Right hindlimb (tissue), 1 donor: Measurements from ENCODE around the gene MYLK4.
A peak's percentile ranks its signal among the peaks of the same experiment; 100 is the strongest.

ENCODE experiments used
- DNase-seq: peaks from one replicate; pipeline ENCODE4 v3.0.0-alpha.2; 2018

MYLK4 gene

DNA sequence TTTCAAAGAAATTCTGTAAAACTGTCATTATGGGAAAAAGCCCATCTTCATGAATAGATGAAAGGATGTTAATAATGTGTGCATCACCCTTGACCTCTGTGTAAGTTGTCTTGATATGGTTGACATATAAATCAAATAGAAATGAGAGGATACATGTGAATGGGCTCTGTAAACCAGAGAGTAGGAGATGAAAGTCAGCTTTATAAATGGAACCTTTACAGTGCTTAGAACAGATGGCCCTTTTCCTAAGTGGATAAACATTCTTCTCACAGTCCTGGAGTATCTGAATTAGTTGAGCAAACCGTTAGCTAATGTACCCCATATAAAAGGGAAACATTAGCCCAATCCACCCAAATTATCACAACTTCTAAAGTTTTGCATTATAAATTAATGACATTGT lies 57.5 kb downstream of the MYLK4 start:
- DNase-seq: no peak

DNA sequence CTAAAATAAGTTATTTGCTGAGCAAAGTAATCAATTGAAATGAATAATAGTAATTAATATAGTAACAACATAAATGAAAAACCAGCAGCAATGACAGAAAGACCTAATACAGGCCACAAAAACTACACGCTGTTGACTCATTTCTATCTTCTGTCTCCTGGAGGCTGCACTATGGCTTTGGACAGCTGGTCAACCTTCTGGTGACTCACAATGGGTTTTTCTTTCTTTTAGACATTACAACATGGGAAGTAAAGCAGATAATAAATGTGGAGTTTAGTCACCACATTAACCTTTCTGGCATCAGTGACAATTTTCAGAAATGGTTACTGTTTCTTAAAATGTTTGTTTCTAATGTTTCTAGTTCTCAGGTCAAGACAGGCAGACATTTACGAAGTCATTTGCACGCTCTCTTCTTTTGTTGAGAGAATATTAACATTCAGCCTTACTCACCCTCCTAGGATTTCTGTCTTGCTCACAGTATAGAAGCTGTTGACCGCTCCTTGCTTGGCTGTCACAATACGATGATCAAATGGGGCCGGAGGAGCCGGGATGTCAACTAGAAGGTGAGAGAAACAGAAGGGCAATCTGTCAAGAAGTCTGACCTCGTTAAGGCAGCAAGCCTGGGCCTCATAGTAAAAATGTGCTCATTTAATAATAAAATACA lies 62.2 kb downstream of the MYLK4 start:
- no peak for DNase-seq

DNA sequence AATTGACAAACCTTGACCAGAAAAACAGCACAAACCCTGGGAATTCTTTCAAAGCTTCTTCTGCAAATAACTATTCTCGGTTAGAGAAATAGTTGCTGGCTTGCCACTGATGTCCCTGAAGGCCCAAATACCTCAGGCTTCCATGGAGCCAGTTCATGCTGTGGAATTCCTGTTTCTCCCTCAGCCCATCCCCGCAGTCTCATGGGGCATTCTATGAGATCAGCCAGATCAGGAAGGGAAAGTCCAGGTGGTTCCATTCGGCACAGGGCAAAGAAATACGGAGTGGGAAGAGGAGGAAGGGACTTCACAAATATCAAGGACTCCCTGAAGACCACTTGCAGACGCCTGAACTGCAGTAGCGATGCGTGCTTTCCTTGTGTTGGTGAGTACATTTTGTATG lies 63.3 kb downstream of the MYLK4 start:
- DNase-seq: peak; percentile 41

DNA sequence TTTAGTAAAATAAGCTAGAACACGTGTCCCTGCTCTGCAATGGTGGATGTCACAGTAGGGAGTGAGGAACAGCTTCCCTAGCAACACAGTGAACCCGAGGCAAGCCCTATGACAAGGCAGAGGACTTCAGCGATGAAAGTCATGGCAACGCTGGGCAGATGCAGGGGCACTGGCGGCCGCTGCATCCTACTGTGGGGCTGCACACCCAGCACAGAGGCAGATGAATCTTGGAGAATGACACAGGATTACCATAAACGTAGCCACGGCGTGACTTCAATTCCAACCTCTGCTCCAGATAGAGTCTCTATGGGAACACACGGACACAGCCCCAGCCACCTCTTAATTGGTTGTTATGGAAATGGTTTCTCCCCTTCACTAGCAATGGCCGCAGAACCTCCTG lies 64.2 kb downstream of the MYLK4 start:
- no peak for DNase-seq

DNA sequence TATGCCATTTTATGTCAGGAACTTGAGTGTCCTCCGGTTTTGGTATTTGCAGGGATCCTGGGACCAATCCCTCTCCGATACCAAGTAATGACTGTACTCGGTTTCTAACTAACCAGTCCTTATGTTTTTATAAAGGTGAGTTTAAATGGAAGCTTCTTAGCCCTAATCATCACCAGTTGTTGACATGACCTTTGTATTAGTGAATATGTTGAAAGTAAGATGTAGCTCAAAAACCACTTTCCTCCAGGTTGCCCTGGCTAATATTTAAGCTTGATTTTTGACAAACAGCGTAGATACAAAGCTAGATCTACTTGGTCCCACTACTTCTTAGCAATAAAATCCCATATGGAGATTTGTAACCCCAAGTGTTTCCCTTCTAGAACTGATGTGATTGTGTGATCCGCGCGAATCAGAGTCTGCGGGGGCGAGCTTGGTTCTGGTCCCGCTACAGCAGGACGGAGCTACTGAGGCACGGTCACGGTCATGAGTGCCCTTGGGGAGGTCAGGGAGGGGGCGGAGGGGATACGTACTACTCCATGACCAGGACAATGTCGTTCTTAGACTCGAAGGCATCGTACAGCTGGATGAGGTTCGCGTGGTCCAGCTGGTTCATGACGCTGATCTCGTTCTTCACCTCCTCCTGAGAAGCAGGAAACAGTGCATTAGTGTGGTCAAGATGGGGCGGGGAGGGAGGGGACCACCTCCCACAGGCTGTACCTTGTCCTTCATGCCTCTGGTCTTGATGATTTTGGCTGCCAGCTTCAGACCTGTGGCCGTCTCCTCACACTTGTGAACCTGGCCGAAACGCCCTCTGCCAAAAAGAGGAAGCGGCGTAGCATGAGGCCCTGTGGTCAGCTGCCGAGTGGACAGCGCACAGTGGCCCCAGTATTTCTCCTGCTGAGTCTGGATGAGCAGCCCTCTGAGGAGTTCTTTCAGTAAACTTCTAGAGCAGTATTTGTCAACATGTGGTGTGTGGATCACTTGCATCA lies 65.7 kb downstream of the MYLK4 start:
- DNase-seq: no peak

DNA sequence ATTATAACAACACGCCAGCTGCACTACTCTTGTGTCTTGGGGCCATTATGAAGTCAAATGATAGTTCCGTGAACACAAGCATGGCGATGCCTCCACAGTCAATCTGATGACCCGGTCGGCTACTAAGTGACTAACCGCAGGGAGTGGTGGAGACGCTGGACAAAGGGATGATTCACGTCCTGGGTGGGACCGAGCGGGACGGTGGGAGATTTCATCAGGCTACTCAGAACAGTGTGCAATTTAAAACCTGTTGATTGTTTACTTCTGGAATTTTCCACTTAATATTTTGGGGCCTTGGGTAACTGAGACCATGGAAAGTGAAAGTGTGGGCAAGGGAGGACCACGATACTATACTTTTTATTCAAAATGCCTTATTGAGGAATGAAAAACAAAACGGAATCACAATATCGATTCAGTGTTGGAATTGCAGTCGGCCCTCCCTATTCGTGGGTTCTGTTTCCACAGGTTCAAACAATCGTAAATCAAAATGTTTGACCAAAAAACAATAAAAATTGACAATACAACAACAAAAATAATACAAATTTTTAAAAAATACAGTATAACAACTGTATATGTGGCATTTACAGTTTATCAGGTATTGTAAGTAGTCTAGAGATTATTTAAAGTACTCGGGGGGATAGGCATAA lies 66.5 kb downstream of the MYLK4 start:
- DNase-seq: no peak

DNA sequence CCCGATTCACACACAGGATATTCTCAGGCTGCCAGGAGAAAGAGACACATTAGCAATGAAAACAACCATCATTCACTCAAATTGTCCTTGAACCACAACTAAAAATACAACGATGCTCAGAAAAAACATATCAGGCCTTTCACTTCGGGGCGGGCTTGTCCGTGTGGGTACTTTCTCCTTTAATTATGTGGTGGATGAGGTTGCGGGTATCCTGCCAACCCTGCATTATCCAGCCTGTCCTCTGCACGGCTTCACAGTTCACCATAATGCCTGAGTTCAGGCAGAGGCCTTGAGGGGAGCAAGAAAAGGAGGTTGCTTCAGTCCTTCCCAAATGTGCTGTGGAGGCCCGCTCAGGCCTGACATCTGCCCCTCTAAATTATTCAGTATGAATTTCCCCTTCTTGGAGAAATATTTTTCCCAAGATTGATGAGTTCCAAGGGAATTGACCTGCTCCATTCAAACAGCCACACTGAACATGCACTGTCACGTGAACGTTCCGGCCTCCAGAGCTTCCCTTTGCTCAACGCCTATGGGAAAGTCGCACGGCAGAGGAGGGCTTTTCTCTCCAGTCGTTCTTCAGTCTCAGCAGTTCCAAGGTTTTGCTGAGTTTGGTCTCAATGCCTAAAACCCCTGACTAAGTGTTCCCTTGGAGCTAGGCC lies 70.3 kb downstream of the MYLK4 start:
- peak; percentile 74 for DNase-seq

DNA sequence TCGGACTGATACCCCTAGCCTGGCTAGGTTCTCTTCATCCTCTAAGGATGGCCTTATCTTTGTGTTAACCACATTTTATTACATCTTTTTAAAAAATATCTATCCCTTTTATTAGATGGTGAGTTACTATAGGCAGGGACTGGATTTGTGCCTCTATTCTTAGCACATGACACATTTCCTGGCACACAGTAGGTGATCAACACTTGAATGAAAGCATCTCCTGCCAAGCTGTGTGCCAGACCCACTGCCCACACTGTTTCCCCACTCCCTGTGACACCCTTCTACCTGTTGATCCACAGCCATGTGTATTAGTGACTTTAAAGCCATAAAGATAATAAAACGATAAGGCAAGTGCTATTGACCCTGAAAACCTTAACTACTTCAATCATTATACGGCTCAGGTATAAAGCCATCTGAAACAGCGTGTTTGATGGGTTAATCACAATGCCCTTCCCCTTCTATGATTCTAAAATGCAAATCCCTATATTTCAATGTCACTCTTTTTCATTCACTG lies 73.6 kb downstream of the MYLK4 start:
- DNase-seq: no peak

DNA sequence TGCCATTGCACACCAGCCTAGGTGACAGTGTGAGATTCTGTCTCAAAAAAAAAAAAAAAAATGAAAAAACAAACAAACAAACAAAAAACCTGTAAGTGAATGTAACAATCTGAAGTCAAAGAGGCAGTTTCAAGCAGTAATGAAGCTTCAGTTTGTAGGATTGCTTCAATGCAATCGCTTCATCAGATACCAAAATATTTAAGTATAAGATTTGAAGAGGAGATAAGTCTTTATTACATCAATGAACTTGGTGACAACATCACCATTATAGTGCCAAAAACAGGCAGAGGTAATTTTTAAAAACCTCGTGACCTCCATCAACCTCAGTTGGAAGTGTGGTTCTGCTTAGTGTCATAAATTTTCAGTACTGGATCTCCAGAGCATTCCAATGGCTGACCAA lies 74.7 kb downstream of the MYLK4 start:
- DNase-seq: no peak

DNA sequence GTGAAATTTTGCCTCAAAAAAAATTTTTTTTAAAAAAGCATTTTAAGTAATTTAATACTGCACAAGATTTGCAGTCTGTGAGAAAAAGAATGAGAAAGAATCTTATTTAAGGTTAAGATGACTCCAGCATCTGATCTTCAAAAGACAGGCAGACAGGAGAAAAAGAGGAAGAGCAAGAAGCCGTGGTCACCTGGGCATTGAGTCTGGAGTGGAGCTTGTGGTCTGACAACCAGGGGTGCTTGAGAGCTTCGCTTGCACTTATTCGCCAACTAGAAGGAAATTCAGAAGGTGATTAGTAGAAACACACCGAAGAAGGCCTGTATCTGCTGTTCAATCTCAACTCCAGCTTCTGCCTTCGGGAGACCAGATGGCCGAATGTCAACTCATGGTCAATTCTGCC lies 75.9 kb downstream of the MYLK4 start:
- DNase-seq: no peak

DNA sequence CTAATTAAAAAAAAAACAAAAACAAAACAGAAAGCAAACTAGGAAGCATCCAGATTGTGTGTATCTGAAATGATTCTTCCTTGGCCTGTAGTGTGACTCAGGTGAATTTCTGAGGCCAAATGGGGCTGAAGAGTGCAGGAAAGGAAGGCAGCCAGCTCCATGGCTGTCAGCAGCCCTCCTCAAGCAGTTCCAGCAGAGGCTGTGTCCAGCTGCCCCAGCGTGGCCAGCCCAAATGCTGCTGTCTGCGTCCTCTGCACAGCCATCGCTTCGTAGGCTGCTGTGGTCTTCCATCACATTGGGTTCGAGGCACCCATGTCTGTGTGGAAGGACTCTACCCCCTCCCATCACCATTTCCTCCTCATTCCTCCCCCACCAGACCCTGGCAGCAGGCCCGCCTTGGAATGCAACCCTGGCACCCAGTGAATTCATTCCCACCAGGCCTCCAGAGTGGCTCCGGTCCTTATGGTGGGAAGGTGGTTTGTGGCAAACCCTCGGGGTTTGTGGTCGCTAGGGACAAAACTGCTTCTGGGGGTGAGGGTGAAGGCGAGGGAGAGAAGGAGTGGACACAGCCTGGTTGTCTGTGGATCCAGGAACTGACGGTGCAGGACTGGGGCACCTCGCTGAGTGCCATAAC lies 81.5 kb downstream of the MYLK4 start:
- DNase-seq: peak; percentile 63

DNA sequence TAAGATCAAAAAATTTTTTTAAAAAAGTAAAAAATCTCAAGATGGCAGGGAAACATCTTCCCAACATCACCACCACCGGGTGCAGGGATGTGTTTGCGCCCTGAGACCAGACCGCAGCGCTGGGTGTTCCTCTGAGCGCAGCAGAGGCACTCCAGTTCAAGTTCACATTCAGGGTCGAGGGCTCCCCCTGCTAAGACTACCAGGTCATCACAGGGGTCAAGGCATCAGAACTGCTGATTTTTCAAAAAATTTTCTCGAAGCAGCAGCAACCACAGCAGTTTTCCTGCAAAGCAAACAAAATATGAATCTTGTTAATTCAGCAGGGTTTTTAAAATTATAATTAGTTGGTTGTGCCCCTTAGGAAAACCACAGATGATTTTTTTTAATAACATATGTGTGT lies 83.1 kb downstream of the MYLK4 start:
- DNase-seq: no peak

DNA sequence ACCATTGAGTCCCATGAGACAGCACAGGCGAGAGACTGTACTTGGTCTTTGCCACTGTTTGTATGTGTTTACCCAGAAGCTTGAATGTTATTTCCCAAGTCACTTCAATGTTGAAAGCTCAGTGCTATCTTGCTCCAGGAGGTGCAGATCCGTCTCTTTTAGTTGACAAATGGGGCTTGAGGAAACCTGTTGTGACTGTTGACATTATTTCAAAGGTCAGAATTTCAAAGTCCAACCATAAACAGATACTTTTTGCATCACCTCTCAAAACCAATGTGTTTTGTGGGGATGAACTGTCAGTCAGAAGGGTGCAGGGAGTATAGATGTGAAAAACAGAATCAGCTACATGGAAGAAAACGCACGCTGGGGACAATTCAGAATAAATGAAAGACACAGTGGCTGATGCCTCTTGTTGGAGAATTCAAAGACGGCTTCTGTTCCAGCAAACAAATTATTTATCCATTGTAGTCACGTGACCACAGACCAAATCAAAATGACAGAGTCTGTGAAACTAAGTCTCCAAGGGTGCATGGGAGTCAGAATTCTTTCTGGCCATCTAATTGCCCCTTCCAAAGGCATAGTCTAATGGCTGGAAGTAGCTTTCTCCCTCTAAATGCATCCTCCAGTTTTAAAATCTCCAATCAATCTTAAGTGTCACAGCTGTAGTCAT lies 83.7 kb downstream of the MYLK4 start:
- DNase-seq: no peak

DNA sequence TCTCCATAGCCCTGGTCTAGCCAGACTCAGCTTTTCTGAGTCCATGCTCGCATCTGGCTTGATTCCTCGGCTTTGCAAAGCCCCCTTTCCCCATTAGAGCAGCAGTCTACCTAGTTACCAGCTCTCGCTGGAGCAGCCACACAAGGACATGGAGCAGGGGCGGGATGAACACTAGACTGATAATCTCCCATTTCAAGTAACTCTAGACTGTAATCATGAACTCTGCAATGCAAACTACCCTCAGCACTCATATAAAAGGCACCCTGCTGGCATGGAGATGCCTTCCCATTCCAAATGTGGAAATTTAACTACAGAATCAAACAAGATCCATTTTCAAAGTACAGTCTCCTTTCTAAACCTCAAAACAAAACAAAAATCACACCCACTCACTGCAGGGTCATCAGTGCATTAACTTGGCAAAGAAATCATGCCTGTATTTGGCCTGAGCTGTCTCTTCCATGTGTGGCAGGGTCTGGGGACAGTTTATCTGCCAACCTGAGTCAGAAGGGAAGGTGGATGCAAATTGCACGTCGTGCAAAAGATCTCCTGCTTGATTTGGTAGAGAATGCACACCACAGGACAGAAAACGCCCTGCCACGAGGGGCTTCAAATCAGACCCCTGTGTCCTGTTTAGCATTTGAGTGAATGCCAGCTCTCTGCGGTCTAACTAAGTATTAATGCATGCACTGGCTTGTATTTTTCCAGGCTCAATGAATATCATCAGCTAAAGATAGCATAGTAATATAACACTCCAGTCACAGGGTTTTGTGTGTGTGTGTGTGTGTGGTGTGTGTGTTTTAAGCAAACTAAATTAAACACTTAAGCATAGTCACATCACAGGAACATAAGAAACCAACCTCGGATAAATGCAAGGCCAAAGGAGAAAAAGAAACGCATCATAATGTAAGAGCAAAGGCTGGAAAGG lies 85.3 kb downstream of the MYLK4 start:
- no peak for DNase-seq

DNA sequence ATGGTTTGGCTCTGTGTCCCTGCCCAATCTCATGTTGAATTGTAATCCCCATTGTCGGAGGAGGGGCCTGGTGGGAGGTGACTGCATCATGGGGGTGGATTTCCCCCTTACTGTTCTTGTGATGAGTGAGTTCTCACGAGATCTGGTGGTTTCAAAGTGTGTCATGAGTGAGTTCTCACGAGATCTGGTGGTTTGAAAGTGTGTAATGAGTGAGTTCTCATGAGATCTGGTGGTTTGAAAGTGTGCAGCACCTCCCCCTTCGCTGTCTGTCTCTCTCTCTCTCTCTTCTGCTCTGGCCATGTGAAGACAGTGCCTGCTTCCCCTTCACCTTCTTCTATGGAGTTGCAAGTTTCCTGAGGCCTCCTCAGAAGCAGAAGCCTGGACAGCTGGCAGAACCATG lies 87.6 kb downstream of the MYLK4 start:
- no peak for DNase-seq

DNA sequence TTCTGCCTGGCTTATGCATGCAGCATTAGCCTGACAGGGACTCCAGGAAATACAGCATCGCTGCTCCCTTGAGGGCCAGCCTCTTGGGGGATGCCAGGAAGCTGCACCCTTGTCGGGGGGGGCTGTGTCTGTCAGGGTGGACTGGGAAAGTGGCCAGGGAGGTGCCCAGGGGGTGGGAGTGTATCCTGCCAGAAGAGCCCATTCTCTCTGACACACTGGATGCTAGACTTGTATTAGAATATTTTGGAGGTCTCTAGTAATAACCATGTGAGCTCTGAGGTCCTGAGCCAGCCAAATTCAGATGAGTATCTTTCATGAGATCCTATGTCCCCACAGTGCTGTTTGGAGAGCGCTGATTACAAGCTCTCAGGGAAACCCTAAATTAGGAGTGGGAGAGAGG lies 89.1 kb downstream of the MYLK4 start:
- no peak for DNase-seq

DNA sequence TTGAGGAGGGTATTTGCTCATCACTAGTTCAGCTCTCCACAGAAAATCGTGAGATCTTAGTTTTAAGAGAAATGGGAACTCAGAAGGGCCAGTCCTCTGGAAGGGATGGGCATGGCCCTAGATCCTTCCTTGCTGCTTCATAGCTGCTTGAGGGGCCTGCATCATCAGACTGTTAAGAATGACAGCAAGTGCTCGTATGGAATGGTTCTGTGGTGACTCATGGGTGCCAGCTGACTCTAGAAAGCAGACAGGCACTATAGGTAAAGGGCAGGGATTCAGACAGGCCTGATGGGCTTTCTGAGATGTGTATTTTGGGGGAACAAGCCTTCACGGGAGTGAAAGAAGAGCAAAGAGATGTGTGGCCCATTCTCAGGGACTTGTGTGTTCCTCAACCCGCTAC lies 90.8 kb downstream of the MYLK4 start:
- DNase-seq: no peak

DNA sequence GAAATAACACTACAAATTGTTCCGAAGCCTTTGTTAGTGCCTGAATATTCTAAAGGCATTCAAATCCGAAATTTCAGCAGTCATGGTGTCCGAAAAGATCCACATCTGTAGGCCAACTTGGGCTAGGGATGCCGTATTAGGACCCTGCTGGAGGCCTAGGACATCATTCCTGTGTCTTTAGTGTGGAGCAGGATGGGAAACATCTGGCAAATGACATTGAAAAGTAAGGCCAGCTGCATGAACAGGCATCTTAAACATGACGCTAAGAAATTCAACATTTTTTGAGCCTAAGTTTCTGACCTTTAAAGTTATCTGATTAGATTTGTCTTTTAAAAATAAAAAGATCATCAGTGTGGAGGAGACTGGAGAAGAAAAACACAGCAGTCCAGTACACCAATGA lies 91.3 kb downstream of the MYLK4 start:
- DNase-seq: no peak

DNA sequence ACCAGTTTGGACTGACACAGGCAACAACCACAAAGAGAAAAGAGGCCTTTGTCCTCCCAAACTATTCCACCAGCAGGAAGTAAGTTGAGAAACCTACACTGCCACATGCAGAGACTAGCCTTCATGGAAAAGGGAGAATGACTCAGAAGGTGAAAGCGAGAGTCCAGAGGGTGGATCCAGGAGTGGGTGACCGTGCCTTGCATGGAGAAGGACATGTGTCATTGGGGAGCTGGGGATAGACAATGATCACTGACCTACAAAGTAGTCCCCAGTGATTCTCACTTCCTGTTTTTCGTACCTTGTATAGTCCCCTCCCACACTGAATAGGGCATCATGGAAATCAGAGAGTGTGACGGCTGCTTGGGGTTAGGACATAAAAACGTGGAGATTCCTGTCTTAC lies 91.9 kb downstream of the MYLK4 start:
- DNase-seq: no peak

DNA sequence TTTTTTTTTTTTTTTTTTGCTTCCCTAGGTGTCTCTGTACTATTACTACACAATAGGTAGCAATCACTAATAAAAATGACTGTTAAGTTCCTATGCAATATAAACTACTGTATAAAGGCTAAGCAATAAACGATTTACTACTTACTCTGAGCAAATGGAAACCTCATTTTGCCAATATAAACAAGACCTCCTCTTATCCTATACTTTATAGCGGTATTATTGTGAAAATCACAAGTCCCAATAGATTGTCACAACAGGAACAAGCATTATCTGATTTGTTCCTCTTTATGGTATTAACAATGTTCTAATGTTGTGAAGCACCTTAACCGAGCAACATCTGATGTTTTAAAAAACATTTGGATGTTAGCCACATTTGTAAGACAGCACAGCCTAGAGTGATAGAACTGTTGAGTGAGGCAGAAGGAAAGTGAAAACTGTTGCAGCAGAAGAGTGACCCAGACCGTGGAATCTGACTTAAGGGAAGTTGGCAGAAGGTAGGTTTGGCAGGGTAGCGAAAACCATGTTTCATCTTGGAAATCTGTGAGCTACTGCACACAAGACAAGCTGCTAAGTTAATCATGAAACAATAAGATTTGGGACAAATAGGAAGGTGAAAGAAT lies 94.2 kb downstream of the MYLK4 start:
- DNase-seq: no peak
